Stimulated activated effector memory CD8-positive, alpha-beta T cell treated with anti-CD3 and anti-CD28 coated beads, Interleukin-12 subunit alpha, Interleukin-12 subunit beta, amount 100 ng/mL, for 72 hours (primary cell): ENCODE results near the gene IL1R1.

Experiments
- ATAC-seq: fragments of 150-1000 bp; cut with Tn5 transposase; 2 replicates; pipeline ENCODE4 v1.10.0; 2021
- DNase-seq, 2 donors: peaks; one replicate each; pipeline ENCODE4 v3.0.0; 2021 to 2022; ENCODE audit warnings: low spot score in 2 of 2
- H3K27ac Mint-ChIP-seq: one replicate; pipeline ENCODE4 v1.8.0; 2022; ENCODE audit warnings: mild to moderate bottlenecking, mixed read lengths
- H3K36me3 Mint-ChIP-seq: one replicate; pipeline ENCODE4 v1.8.0; 2022; ENCODE audit warnings: mild to moderate bottlenecking, mixed read lengths
- H3K4me1 Mint-ChIP-seq: one replicate; pipeline ENCODE4 v1.8.0; 2022; ENCODE audit warnings: mixed read lengths
- H3K4me3 Mint-ChIP-seq: one replicate; pipeline ENCODE4 v1.8.0; 2022; ENCODE audit warnings: mild to moderate bottlenecking, mixed read lengths
- H3K9me3 Mint-ChIP-seq: one replicate; pipeline ENCODE4 v1.8.0; 2022; ENCODE audit warnings: mixed read lengths

IL1R1 gene

DNA sequence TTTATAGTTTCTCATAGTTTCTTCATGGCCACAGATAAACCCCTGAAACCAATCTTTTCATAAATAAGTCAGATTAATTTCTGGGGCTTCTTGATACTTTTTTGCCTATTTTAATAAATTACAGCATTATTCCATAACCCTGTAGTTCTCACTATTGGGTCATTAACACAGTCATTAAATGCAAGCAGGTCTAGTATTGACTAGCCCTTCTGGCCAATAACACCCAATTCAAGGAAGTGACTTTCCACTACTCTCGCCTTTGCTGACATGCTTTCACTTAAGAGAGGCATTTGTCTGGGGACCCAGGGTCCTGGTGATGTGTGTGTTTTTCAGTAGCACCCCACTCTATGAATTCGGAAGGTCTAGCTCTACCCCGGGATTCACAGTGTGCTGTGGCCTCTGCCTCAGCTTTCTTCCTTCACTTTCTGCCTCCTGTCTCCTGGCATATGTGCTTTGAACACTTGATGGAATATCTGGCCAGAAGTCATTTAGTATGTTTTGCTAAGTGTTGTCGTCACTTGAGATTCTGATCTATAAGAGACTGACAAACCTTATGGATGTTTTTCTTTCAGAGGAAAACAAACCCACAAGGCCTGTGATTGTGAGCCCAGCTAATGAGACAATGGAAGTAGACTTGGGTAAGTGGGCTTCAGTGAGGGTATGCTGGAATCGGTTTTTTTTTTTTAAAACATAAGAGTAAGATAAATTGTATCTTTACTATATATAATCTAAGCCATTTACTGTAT lies 25.7 kb downstream of the IL1R1 start:
- no peak for ATAC-seq
- Mint-ChIP-seq H3K36me3 (peaks cover 11% of the 10 kb centered on the region), H3K4me3 (no peak overlapping the region), H3K4me1 (no peaks in the 10 kb centered on the region), H3K27ac (no peak overlapping the region), H3K9me3 (no peaks in the 10 kb centered on the region)
- no peak for DNase-seq

DNA sequence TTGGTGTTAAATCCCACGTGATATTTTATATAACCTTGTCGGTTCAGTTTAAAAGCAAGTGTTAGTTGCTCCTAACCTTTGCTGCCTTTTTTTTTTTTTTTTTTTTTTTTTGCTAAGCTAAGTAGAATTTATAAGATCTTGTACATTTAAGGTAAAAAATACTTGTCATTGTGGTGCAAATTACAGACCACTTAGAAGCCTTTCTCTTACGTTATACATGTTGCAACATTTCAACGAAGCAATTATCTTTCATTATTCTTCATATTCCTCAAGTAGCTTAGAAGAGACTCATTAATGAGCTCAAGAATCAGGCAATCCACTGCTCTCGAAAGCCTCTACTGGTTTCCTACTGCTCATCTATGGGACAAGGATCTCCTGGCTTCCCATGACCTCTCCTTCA lies 29.4 kb downstream of the IL1R1 start:
- Mint-ChIP-seq H3K36me3 (peaks cover 5% of the 10 kb centered on the region), H3K27ac (no peak overlapping the region), H3K9me3 (no peaks in the 10 kb centered on the region), H3K4me3 (no peak overlapping the region), H3K4me1 (no peaks in the 10 kb centered on the region)
- ATAC-seq = no peak
- no peak for DNase-seq

DNA sequence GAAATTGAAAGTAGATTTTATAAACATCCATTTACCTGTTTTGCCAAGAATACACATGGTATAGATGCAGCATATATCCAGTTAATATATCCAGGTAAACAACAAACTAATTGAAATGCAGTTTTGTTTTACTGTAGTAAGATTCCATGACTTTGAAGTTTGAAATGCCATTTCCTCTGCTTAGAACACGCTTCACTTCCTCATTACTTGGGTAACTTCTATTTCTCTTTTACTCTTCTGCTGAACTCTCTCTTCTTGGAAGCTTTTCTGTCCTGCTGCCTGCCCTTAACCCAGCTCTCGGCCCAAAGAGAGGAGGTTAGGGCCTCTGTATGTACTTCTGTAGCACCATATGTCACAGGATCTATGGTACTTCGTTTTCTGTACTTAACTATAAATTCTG lies 30.2 kb downstream of the IL1R1 start:
- H3K4me3 Mint-ChIP-seq = no peak overlapping the region

DNA sequence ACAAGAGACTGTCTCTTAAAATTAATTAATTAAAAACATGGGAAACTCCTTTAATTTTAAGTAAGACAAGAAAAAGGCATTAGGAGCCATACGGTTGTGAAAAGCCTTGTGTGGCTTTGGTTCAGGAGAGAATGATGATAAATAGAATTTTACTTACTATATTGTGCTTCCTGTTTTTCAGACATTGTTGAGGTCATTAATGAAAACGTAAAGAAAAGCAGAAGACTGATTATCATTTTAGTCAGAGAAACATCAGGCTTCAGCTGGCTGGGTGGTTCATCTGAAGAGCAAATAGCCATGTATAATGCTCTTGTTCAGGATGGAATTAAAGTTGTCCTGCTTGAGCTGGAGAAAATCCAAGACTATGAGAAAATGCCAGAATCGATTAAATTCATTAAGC lies 33.6 kb downstream of the IL1R1 start:
- DNase-seq (no peak), ATAC-seq (no peak)
- Mint-ChIP-seq H3K4me1 (no peaks in the 10 kb centered on the region), H3K27ac (no peak overlapping the region), H3K4me3 (no peak overlapping the region), H3K36me3 (peaks cover 5% of the 10 kb centered on the region), H3K9me3 (no peaks in the 10 kb centered on the region)

More for the DNA sequence above, 30.2 kb downstream of the IL1R1 start:
- Mint-ChIP-seq H3K4me1 (no peaks in the 10 kb centered on the region), H3K36me3 (peaks cover 5% of the 10 kb centered on the region), H3K27ac (no peak overlapping the region), H3K9me3 (no peaks in the 10 kb centered on the region)
- ATAC-seq (no peak), DNase-seq (no peak)

DNA sequence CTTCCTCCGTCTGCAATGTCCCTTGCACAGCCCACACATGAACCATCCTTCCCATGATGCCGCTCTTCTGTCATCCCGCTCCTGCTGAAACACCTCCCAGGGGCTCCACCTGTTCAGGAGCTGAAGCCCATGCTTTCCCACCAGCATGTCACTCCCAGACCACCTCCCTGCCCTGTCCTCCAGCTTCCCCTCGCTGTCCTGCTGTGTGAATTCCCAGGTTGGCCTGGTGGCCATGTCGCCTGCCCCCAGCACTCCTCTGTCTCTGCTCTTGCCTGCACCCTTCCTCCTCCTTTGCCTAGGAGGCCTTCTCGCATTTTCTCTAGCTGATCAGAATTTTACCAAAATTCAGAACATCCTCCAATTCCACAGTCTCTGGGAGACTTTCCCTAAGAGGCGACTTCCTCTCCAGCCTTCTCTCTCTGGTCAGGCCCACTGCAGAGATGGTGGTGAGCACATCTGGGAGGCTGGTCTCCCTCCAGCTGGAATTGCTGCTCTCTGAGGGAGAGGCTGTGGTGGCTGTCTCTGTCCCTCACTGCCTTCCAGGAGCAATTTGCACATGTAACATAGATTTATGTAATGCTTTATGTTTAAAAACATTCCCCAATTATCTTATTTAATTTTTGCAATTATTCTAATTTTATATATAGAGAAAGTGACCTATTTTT lies 35.4 kb downstream of the IL1R1 start:
- ATAC-seq (no peak), DNase-seq (no peak)
- H3K9me3 Mint-ChIP-seq = no peaks in the 10 kb centered on the region
- no peak overlapping the region for H3K4me3 Mint-ChIP-seq
- H3K36me3 Mint-ChIP-seq = no peaks in the 10 kb centered on the region
- no peak overlapping the region for H3K27ac Mint-ChIP-seq
- H3K4me1 Mint-ChIP-seq = no peaks in the 10 kb centered on the region

DNA sequence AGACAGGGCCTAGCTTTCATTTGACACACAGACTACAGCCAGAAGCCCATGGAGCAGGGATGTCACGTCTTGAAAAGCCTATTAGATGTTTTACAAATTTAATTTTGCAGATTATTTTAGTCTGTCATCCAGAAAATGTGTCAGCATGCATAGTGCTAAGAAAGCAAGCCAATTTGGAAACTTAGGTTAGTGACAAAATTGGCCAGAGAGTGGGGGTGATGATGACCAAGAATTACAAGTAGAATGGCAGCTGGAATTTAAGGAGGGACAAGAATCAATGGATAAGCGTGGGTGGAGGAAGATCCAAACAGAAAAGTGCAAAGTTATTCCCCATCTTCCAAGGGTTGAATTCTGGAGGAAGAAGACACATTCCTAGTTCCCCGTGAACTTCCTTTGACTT lies 36.5 kb downstream of the IL1R1 start:
- ATAC-seq = no peak
- no peak for DNase-seq
- H3K27ac Mint-ChIP-seq = no peak overlapping the region
- H3K9me3 Mint-ChIP-seq = no peaks in the 10 kb centered on the region
- no peak overlapping the region for H3K4me3 Mint-ChIP-seq
- no peaks in the 10 kb centered on the region for H3K4me1 Mint-ChIP-seq
- no peaks in the 10 kb centered on the region for H3K36me3 Mint-ChIP-seq

DNA sequence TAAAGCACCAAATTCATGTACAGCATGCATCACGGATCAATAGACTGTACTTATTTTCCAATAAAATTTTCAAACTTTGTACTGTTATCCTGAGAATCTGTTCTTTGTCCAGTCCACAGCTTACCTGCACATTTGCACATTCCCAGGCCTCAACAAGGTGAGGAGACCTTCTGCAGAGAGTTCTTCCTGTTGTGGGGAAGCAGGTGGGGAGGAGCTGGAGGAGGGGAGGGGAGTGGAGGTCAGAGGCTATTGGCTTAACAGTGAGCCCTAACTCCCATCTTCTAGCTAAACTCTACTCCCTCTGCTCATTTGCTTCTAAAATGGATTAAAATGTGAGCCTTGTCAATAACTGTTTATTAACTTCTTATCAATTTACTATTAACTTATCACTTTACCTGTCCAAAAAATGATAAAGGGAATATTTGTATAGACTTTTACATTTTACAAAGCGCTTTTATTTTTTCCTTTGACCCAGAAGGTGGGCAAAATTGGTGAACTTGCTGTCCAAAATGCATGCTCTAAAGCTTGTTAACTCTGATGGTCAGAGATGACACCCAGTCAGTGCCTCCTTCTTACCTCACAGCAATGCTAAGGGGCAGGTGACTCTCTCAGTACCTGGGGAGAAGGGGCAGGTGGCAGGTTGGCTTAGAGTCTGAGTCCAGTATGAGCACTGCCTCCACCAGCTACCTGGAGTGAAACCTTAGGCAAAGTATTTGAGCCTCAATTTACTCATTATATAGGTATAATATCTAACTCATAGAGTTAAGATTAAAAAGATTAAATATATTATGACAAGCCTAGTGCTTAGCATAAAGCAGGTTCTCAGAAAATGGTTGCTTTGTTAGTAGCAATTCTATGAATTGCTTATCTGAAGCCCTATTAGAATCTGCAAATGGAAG lies 37.5 kb downstream of the IL1R1 start:
- Mint-ChIP-seq H3K36me3 (no peaks in the 10 kb centered on the region), H3K4me3 (no peak overlapping the region), H3K27ac (no peak overlapping the region), H3K9me3 (no peaks in the 10 kb centered on the region), H3K4me1 (no peaks in the 10 kb centered on the region)
- no peak for DNase-seq
- no peak for ATAC-seq

DNA sequence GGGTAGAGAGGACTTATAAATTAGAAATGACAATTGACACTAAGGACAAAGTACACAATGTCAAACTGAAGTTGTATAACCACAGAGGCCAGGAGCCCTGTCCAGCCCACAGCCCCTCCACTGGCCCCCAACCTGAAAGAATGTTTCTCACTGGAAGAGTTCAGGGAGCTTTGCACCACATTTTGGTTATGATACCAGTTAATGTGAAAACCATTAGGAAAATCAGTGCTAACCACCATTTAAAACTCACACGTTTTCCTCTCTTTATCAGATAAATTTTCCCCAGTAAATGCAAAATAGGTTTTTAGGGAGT lies 38.1 kb downstream of the IL1R1 start:
- Mint-ChIP-seq H3K27ac (no peak overlapping the region), H3K4me3 (no peak overlapping the region), H3K36me3 (no peaks in the 10 kb centered on the region), H3K9me3 (no peaks in the 10 kb centered on the region), H3K4me1 (no peaks in the 10 kb centered on the region)
- ATAC-seq (no peak), DNase-seq (no peak)

DNA sequence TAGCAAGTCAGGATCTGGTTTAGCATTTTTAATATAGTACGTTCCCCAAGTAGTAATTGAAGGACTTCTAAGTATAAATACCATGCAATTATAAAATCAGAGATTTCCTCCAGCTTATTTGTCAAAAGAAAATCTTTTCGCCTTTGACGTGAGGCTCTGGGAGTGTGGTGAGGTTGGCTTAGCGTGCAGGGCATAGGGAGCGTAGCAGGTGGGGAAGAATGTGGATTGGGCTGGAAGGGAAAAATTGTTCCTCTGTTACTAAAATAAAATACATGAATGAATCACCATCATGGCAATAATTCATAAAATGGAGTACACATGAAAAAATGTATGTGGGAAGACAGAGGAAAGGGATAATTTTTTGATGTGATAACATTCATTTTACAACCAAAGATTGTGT lies 38.8 kb downstream of the IL1R1 start:
- no peak overlapping the region for H3K4me3 Mint-ChIP-seq
- ATAC-seq = no peak

DNA sequence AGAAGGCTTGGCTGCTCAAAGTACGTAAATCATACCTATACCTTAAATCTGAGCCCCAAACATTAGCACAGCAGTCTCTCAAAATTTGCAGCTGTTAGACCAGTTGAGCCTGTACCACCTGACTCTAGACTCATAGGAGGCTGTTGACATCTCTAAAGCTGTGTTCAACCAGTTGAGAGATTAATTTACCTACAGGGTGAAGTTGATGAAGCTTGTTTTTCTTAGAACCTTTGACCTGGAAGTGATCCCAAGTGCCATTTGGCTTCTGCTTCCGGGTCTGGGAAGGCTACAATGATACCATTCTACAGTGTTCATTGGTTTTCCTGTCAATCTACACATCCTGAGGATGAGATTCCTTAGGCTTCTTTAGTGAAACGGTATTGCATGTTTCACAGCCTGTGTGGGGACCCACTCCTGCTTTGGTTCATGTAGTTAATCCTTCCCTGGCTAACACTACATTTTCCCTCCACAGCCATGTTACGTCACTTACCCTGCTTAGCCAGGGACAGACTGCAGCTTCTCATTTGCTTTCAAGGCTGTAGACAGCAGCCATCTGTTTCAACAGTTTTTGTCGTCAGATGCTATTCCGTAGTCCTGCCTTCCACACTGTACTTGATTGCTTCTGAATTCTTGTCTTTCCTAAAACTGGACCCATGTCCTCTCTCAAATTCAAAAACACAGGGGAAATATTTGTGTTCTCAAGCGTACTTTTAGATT lies 39.5 kb downstream of the IL1R1 start:
- no peak for DNase-seq
- ATAC-seq = no peak
- H3K36me3 Mint-ChIP-seq = no peaks in the 10 kb centered on the region
- no peak overlapping the region for H3K4me3 Mint-ChIP-seq
- H3K27ac Mint-ChIP-seq = no peak overlapping the region
- H3K4me1 Mint-ChIP-seq = no peaks in the 10 kb centered on the region
- no peaks in the 10 kb centered on the region for H3K9me3 Mint-ChIP-seq

More for the DNA sequence above, 38.8 kb downstream of the IL1R1 start:
- H3K36me3 Mint-ChIP-seq = no peaks in the 10 kb centered on the region
- DNase-seq = no peak
- H3K27ac Mint-ChIP-seq = no peak overlapping the region
- no peaks in the 10 kb centered on the region for H3K9me3 Mint-ChIP-seq
- no peaks in the 10 kb centered on the region for H3K4me1 Mint-ChIP-seq

DNA sequence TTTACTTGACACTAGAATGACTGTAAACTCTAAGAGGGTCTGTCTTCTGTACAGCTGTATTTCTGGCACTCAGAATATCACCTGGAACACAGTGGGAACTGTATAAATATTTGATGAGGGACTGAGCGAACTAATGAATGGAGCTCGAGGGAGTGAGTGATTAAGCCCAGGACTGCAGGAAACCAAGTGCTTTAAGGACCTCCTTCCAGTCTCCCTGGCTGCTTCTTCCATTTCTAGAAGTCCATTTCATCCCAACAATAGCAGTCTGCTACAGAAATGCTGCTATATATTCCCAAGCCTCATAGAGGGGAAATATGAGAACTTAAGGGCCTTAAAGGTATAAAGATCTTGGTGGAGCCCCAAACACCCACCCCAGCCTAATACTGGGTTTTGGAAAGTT lies 41.5 kb downstream of the IL1R1 start:
- no peak for DNase-seq
- Mint-ChIP-seq H3K27ac (no peak overlapping the region), H3K4me3 (no peak overlapping the region), H3K36me3 (peaks cover 6% of the 10 kb centered on the region), H3K9me3 (no peaks in the 10 kb centered on the region), H3K4me1 (peaks cover 8% of the 10 kb centered on the region)
- no peak for ATAC-seq

DNA sequence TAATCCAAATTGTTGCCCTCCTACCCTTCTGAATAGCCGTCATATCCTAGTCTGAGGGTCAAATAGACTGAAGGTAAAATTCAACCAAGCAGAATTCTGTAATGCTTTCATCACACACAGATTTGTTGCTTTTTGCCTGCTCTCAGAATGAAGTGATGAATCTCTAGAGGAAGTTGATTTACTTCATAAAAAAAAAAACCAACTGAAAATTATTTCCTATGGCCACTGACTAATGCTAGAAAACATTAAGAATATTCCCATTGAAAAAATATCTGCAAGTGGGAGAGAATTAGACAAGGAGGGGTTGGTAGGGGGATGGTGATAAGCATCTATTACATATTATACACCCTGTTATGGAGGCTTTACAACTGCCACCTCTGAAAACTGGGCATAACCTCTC lies 42.0 kb downstream of the IL1R1 start:
- Mint-ChIP-seq H3K27ac (no peak overlapping the region), H3K4me1 (peaks cover 8% of the 10 kb centered on the region), H3K36me3 (peaks cover 6% of the 10 kb centered on the region), H3K9me3 (no peaks in the 10 kb centered on the region), H3K4me3 (no peak overlapping the region)
- no peak for ATAC-seq
- no peak for DNase-seq

DNA sequence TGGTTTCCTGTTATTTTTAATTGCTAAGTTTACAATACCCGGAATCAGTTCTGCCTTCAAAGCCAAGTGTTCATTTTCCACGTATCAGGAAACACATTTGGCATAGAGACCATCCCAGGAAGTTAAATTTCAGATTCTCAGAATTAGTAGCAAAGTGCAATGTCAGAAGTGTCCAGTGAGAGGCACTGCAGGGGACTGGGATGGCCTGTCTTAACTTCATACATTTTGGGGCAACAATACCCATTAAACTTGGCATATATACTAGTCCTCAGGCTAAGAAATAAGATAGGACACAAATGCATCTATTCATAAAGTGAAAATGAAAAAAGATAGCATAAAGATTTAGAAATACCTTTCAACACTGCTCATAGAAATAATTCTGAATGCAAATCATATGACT lies 42.8 kb downstream of the IL1R1 start:
- ATAC-seq (no peak), DNase-seq (no peak)
- H3K9me3 Mint-ChIP-seq = no peaks in the 10 kb centered on the region
- peaks cover 6% of the 10 kb centered on the region for H3K36me3 Mint-ChIP-seq
- no peak overlapping the region for H3K4me3 Mint-ChIP-seq
- H3K4me1 Mint-ChIP-seq = peaks cover 8% of the 10 kb centered on the region
- no peak overlapping the region for H3K27ac Mint-ChIP-seq

DNA sequence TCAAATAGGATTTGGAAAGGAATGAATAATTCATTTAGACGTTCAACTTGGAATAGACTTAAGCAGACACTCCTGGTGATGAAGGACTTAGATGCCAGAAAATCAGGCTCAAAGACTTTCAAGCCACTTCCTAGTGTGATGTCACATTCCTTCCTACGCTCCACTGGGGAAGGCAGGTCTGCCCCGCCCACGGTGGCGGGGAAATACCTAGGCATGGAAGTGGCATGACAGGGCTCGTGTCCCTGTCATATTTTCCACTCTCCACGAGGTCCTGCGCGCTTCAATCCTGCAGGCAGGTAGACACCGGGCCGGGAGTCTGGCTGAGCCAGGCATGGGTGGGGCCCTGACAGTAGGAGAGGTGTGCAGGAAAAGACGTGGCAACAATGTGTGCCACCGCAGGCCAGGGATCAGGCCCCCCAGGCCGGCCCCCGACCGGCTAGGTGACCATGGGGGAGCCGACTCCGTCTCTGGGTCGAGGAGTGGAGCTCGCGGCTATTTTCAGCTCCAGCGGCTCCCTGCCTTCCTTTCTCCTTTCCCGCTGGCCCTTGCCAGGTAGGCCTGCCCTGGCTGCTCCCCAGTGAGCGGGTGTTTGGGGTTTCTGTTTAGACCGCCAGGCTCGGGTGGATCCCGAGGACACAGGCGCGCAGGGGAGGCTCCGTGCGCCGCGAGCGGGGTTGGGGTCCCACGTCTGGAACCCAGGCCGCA lies 44.4 kb downstream of the IL1R1 start, which contains the start of gene IL1RL2:
TSS of gene IL1RL2 (plus strand) at position 233 of the 705 bp plus-strand sequence. CDS start 845 bp downstream, outside the sequence.
- ATAC-seq (no peak), DNase-seq (no peak)
- Mint-ChIP-seq H3K36me3 (peaks cover 6% of the 10 kb centered on the region), H3K4me3 (peak within 1 kb of the TSS; percentile 73), H3K27ac (peak within 1 kb of the TSS; percentile 45), H3K4me1 (peaks cover 8% of the 10 kb centered on the region), H3K9me3 (no peaks in the 10 kb centered on the region)
